Activated T-cell treated with anti-CD3 and anti-CD28 coated beads, Interleukin-2, amount 50 U/mL, for 4 hours (primary cell): Measurements from ENCODE around the gene IQGAP2. TPM values are rescaled to one million over a fixed set of nuclear protein-coding genes. Genes with fewer than 3 reads are reported as not detected.
A peak's percentile ranks its signal among the peaks of the same experiment; 100 is the strongest.
"Not testable (repeated sequence)": the region's sequence is repeated elsewhere in the genome, so short reads cannot be mapped to it uniquely, and the experiment has no call there.

Source experiments
- ATAC-seq, 2 donors: fragments of 200-7000 bp; cut with Tn5 transposase; one replicate each; pipeline ENCODE4 v1.10.0; 2021
- DNase-seq: peaks from one replicate; pipeline ENCODE4 v3.0.0-alpha.2; 2020
- H3K27me3 Mint-ChIP-seq: one replicate; pipeline ENCODE4 v1.8.0; 2021; ENCODE audit warnings: low read depth, mixed read lengths
- H3K36me3 Mint-ChIP-seq: one replicate; pipeline ENCODE4 v1.8.0; 2022; ENCODE audit warnings: mixed read lengths; ENCODE audit not compliant: insufficient read depth
- H3K4me1 Mint-ChIP-seq: one replicate; pipeline ENCODE4 v1.8.0; 2021; ENCODE audit warnings: low read depth, mixed read lengths
- H3K4me3 Mint-ChIP-seq: one replicate; pipeline ENCODE4 v1.8.0; 2021; ENCODE audit warnings: mild to moderate bottlenecking, moderate library complexity, mixed read lengths
- H3K9me3 Mint-ChIP-seq: one replicate; pipeline ENCODE4 v1.8.0; 2021; ENCODE audit warnings: mixed read lengths
- total RNA-seq, 3 donors: library from RNA; stranded (reverse); gene quantifications; one replicate each; pipeline ENCODE4 v1.2.1, GENCODE V29; 2021

IQGAP2 gene
- total RNA-seq, 3 donors from 2014 or later = 34.8 to 59.4 (median 38.3) TPM

- H3K4me1 Mint-ChIP-seq = peaks cover 2% of the 10 kb centered on the region
- peaks cover 37% of the 10 kb centered on the region for H3K36me3 Mint-ChIP-seq
- H3K27me3 Mint-ChIP-seq = no peaks in the 10 kb centered on the region
- no peaks in the 10 kb centered on the region for H3K9me3 Mint-ChIP-seq
- no peak overlapping the region for H3K4me3 Mint-ChIP-seq
- DNase-seq = no peak
- ATAC-seq = no peak
Observed at GRCh38 chr5:76590027-76590426, 186.9 kb downstream of the IQGAP2 start.

DNA sequence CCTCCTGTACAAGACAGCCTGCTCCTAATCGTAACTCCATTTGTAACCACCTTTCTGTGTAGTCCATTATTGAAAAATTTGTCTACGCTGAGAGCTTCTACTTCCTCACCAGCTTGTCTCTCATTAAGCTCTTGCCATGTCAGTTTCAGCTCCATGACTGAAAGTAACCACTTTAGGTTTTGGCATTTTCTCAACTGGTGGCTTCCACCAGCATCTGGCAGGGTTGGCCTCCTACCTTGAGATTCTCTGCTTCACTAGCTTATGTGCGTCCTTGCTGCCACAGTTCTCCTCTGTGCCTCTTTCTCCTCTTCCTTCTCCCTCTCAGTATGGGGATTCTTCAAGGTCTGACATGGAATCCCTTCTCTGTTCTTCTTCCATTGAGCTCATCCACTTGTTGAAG lies 188.3 kb downstream of the IQGAP2 start:
- Mint-ChIP-seq H3K27me3 (no peaks in the 10 kb centered on the region), H3K36me3 (peaks cover 40% of the 10 kb centered on the region), H3K4me1 (peaks cover 2% of the 10 kb centered on the region), H3K9me3 (no peaks in the 10 kb centered on the region), H3K4me3 (no peak overlapping the region)
- DNase-seq (no peak), ATAC-seq (no peak)

DNA sequence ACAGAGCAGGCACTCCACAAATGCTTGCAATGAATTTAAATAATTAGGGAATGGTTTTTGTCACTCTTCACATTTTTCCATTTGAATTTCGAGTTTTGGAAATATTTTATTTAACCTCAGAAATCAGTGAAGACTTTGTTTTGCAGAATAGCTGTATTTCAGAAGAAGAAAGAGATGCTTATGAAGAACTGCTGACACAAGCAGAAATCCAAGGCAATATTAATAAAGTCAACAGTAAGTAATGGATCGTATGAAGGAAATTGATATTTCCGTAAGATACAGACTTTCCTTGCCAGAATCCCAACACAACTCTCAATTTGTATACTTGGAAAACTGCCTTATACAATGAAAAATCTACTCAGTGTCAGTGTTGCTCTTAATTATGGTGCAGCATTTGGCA lies 189.6 kb downstream of the IQGAP2 start:
- no peak for ATAC-seq
- H3K4me1 Mint-ChIP-seq = peaks cover 2% of the 10 kb centered on the region
- H3K27me3 Mint-ChIP-seq = no peaks in the 10 kb centered on the region
- H3K4me3 Mint-ChIP-seq = no peak overlapping the region
- H3K9me3 Mint-ChIP-seq = no peaks in the 10 kb centered on the region
- DNase-seq = no peak
- peaks cover 51% of the 10 kb centered on the region for H3K36me3 Mint-ChIP-seq

- H3K4me1 Mint-ChIP-seq = peaks cover 2% of the 10 kb centered on the region
- H3K4me3 Mint-ChIP-seq = no peak overlapping the region
- peaks cover 51% of the 10 kb centered on the region for H3K36me3 Mint-ChIP-seq
- no peak for ATAC-seq
- no peak for DNase-seq
- no peaks in the 10 kb centered on the region for H3K9me3 Mint-ChIP-seq
- H3K27me3 Mint-ChIP-seq = no peaks in the 10 kb centered on the region
Observed at GRCh38 chr5:76594107-76594506, 191.0 kb downstream of the IQGAP2 start.

DNA sequence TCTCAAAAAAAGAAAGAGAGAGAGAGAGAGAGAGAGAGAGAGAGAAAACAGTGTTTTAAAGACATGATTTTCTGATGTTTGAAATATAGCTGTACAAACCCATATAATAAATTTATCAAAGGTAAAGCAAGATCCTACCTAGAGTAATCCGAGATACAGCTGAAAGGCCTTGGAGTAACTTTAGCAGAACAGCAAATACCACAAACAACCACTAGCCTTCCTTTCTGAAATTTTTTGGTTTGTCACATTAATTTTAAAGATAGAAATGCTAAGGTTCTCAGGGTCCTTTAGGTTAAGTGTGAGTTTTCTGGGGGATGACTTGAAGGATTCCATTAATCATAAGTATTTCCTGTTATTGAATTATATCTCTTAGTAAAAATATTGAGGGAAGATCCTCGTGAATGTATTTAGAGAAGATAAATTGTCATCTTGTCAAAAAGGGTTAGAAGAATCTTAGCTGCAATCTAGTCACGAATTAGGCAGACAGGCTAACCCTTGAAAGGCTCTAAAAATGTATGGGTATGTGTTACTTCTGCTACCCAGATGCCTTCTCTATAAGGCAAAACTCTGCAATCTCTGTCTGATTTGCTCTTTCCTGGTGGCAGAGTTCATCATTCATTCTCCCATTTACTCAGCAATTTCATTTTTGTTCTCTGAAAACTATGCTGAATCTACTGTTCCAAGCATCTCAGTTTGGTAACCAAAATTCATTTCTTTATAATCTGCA lies 192.8 kb downstream of the IQGAP2 start:
- no peak for DNase-seq
- Mint-ChIP-seq H3K4me1 (no peaks in the 10 kb centered on the region), H3K36me3 (peaks cover 53% of the 10 kb centered on the region)

DNA sequence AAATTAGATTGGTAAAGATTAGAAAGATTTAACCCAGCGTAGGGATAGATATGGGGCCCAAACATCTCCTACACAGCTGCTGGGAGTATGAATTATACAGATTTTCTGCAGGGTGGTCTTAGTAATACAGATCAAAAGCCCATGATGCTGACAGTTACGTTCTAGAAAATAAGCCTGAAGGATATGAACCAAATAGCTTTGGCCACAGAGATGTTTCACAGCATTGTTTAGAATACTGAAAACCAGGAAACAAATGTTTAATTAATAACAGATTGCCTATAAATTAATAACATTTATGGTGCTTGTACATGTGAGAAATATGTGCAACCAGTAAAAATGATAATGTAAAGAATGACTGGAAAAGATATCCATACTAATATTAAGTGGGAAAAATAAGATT lies 195.4 kb downstream of the IQGAP2 start:
- Mint-ChIP-seq H3K4me3 (no peak overlapping the region), H3K9me3 (no peaks in the 10 kb centered on the region), H3K36me3 (peaks cover 49% of the 10 kb centered on the region), H3K4me1 (peaks cover 4% of the 10 kb centered on the region), H3K27me3 (no peaks in the 10 kb centered on the region)
- DNase-seq (no peak), ATAC-seq (no peak)

More for the DNA sequence above, 192.8 kb downstream of the IQGAP2 start:
- H3K27me3 Mint-ChIP-seq = no peaks in the 10 kb centered on the region
- no peaks in the 10 kb centered on the region for H3K9me3 Mint-ChIP-seq
- no peak overlapping the region for H3K4me3 Mint-ChIP-seq
- ATAC-seq = peak in 1 of 2 donors; percentile 18

GRCh38 chr5:76600716-76601115 lies 197.6 kb downstream of the IQGAP2 start:
- Mint-ChIP-seq H3K36me3 (peaks cover 60% of the 10 kb centered on the region), H3K4me3 (no peak overlapping the region), H3K27me3 (no peaks in the 10 kb centered on the region), H3K4me1 (peaks cover 4% of the 10 kb centered on the region), H3K9me3 (no peaks in the 10 kb centered on the region)
- DNase-seq = no peak
- no peak for ATAC-seq

DNA sequence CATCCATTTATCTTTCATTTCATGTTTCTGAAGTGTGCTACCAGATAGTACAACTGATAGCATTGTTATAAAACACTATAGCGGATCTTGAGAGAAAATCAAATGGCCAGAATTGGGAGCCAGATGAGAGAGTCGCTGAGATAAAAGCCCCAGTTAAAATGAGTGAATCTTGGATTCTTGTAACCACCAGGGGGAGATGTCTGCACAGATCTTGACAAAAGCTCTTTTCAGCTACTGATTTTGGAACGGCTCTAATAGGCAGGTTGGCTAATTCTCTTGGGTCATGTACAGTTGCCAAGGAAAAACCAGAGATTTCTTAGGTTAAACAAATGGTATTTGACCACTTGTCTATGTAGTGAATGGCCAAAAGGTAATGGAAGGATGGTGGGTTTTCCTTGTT lies 198.4 kb downstream of the IQGAP2 start:
- DNase-seq = no peak

GRCh38 chr5:76602094-76602726 lies 199.1 kb downstream of the IQGAP2 start:
- Mint-ChIP-seq H3K27me3 (no peaks in the 10 kb centered on the region), H3K9me3 (no peaks in the 10 kb centered on the region), H3K4me1 (peaks cover 6% of the 10 kb centered on the region), H3K36me3 (peaks cover 57% of the 10 kb centered on the region), H3K4me3 (no peak overlapping the region)
- ATAC-seq (no peak), DNase-seq (no peak)

More for the DNA sequence above, 198.4 kb downstream of the IQGAP2 start:
- H3K27me3 Mint-ChIP-seq = no peaks in the 10 kb centered on the region
- no peak overlapping the region for H3K4me3 Mint-ChIP-seq
- H3K36me3 Mint-ChIP-seq = peaks cover 56% of the 10 kb centered on the region
- ATAC-seq = peak; percentile 34 to 52
- H3K9me3 Mint-ChIP-seq = no peaks in the 10 kb centered on the region
- peaks cover 4% of the 10 kb centered on the region for H3K4me1 Mint-ChIP-seq

- ATAC-seq = not testable (repeated sequence)
Observed at GRCh38 chr5:76603991-76604390, 200.9 kb downstream of the IQGAP2 start.

GRCh38 chr5:76604838-76605237 lies 201.8 kb downstream of the IQGAP2 start:
- Mint-ChIP-seq H3K27me3 (no peaks in the 10 kb centered on the region), H3K4me3 (no peak overlapping the region), H3K4me1 (peaks cover 12% of the 10 kb centered on the region), H3K36me3 (peaks cover 61% of the 10 kb centered on the region), H3K9me3 (no peaks in the 10 kb centered on the region)
- ATAC-seq = no peak
- no peak for DNase-seq

More at GRCh38 chr5:76603991-76604390, 200.9 kb downstream of the IQGAP2 start:
- not testable (repeated sequence) for DNase-seq, H3K27me3 Mint-ChIP-seq, H3K4me3 Mint-ChIP-seq, H3K9me3 Mint-ChIP-seq
- peaks cover 60% of the 10 kb centered on the region for H3K36me3 Mint-ChIP-seq
- peaks cover 12% of the 10 kb centered on the region for H3K4me1 Mint-ChIP-seq

- Mint-ChIP-seq H3K4me1 (peaks cover 12% of the 10 kb centered on the region), H3K4me3 (no peak overlapping the region), H3K9me3 (no peaks in the 10 kb centered on the region), H3K27me3 (no peaks in the 10 kb centered on the region), H3K36me3 (peaks cover 57% of the 10 kb centered on the region)
- DNase-seq (no peak), ATAC-seq (peak in 1 of 2 donors; percentile 45)
Observed at GRCh38 chr5:76606701-76607100, 203.6 kb downstream of the IQGAP2 start.

DNA sequence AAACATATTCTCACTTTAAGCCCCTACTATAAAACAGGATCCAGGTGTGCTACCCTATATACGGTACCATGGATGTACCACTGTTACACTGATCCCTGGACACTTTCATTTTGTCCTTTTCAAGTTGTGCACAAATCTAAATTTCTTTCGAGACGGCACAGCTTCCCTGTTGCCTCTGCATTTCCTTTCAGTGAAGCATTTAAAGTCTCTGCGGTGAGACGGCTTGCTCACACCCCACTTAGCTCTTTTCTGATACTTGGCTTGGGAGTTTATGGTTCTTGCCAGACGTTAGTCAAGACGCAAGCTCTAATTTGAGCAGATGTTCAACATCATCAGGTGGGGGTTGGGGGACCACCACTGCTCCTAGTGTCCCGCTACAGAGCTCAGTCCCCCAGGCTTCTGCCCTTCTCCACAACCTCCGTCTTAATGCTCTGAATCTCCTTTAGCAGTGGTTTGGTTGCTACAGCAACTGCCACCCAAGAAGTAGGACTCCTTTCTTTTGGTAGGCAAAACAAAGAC lies 204.3 kb downstream of the IQGAP2 start:
- Mint-ChIP-seq H3K4me1 (peaks cover 8% of the 10 kb centered on the region), H3K36me3 (peaks cover 55% of the 10 kb centered on the region), H3K27me3 (no peaks in the 10 kb centered on the region), H3K4me3 (no peak overlapping the region), H3K9me3 (no peaks in the 10 kb centered on the region)
- no peak for DNase-seq
- peak; percentile 18 to 66 for ATAC-seq

GRCh38 chr5:76608833-76609232 lies 205.7 kb downstream of the IQGAP2 start:
- ATAC-seq (peak in 1 of 2 donors; percentile 51), DNase-seq (no peak)
- Mint-ChIP-seq H3K9me3 (no peaks in the 10 kb centered on the region), H3K4me3 (no peak overlapping the region), H3K4me1 (peaks cover 8% of the 10 kb centered on the region), H3K27me3 (no peaks in the 10 kb centered on the region), H3K36me3 (peaks cover 45% of the 10 kb centered on the region)

DNA sequence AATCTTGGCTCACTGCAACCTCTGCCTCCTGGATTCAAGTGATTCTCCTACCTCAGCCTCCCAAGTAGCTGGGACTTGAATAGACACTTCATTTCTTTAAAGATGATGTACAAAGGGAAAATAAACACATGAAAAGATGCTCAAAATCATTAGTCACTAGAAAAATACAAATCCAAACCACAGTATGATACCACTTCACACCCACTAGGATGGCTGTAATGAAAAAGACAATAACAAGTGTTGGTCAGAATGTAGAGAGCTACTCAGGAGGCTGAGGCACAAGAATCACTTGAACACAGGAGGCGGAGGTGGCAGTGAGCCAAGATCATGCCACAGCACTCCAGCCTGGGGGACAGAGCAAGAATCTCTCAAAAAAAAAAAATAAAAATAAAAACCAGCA lies 207.1 kb downstream of the IQGAP2 start:
- Mint-ChIP-seq H3K4me3 (no peak overlapping the region), H3K4me1 (peaks cover 8% of the 10 kb centered on the region), H3K27me3 (no peaks in the 10 kb centered on the region), H3K36me3 (peaks cover 42% of the 10 kb centered on the region), H3K9me3 (no peaks in the 10 kb centered on the region)
- no peak for ATAC-seq
- no peak for DNase-seq
